Dermis microvascular lymphatic vessel endothelial cell (primary cell): ENCODE data around the gene PIP. TPM values are rescaled to one million over a fixed set of nuclear protein-coding genes. Genes with fewer than 3 reads are reported as not detected.
"Not testable (repeated sequence)": the region's sequence is repeated elsewhere in the genome, so short reads cannot be mapped to it uniquely, and the experiment has no call there.

Source experiments
- DNase-seq, 2 donors: peaks; one replicate each; pipeline versions ENCODE4 v3.0.0 to v3.0.0-alpha.2; 2010; ENCODE audit warnings: low read depth in 2 of 2
- total RNA-seq: library from RNA; depleted of rRNA; stranded (reverse); fragments of >200 nt; gene quantifications from 2 replicates; pipeline ENCODE4 v1.2.1, GENCODE V29; 2014

Gene PIP
- not detected in 2 replicates for total RNA-seq

GRCh38 chr7:143131781-143132180, at the start of gene PIP:
Gene PIP (plus strand): TSS chr7:143132077. CDS start chr7:143132117, 40 bp downstream.
- no peak for DNase-seq

- no peak for DNase-seq
Measured at GRCh38 chr7:143085109-143085508, 46.8 kb upstream of the PIP start.

GRCh38 chr7:143085610-143086009, 46.3 kb upstream of the PIP start:
- DNase-seq, result not testable (repeated sequence)

GRCh38 chr7:143088549-143089231, 43.2 kb upstream of the PIP start:
- not testable (repeated sequence) for DNase-seq

- DNase-seq, result no peak
Measured at GRCh38 chr7:143096146-143096545, 35.7 kb upstream of the PIP start.

GRCh38 chr7:143099579-143099978, 32.3 kb upstream of the PIP start:
- not testable (repeated sequence) for DNase-seq

- no peak for DNase-seq
Measured at GRCh38 chr7:143104759-143105158, 27.1 kb upstream of the PIP start.

GRCh38 chr7:143108019-143108418, 23.9 kb upstream of the PIP start:
- not testable (repeated sequence) for DNase-seq

- no peak for DNase-seq
Measured at GRCh38 chr7:143117395-143117794, 14.5 kb upstream of the PIP start.

- no peak for DNase-seq
Measured at GRCh38 chr7:143120691-143121405, 11.0 kb upstream of the PIP start.

GRCh38 chr7:143123326-143123725, 8.6 kb upstream of the PIP start:
- not testable (repeated sequence) for DNase-seq

- DNase-seq, result peak in 1 of 2 donors; percentile 37
Measured at GRCh38 chr7:143126146-143126545, 5.7 kb upstream of the PIP start.

GRCh38 chr7:143129051-143129450, 2.8 kb upstream of the PIP start:
- DNase-seq, result no peak

GRCh38 chr7:143129477-143129876, 2.4 kb upstream of the PIP start:
- no peak for DNase-seq

GRCh38 chr7:143130541-143130940, 1.3 kb upstream of the PIP start:
- DNase-seq, result no peak

GRCh38 chr7:143147070-143147469, 15.2 kb downstream of the PIP start:
- DNase-seq, result no peak

- DNase-seq, result no peak
Measured at GRCh38 chr7:143148050-143148449, 16.2 kb downstream of the PIP start.

- no peak for DNase-seq
Measured at GRCh38 chr7:143148651-143149050, 16.8 kb downstream of the PIP start.

GRCh38 chr7:143150696-143151095, 18.8 kb downstream of the PIP start:
- DNase-seq, result not testable (repeated sequence)

GRCh38 chr7:143158617-143159016, 26.7 kb downstream of the PIP start:
- not testable (repeated sequence) for DNase-seq

GRCh38 chr7:143171697-143172096, 39.8 kb downstream of the PIP start:
- DNase-seq, result no peak

GRCh38 chr7:143172354-143172753, 40.5 kb downstream of the PIP start:
- peak in 1 of 2 donors; percentile 2 for DNase-seq

GRCh38 chr7:143176128-143176527, 44.3 kb downstream of the PIP start:
- no peak for DNase-seq
